Stimulated activated naive CD4-positive, alpha-beta T cell (primary cell): ENCODE results near the gene EBLN2.
"Not testable (repeated sequence)": the region's sequence is repeated elsewhere in the genome, so short reads cannot be mapped to it uniquely, and the experiment has no call there.

Experiments
- DNase-seq, 6 experiments: peaks; one replicate each; lab custom pipeline; 2025; lab: John Stamatoyannopoulos, UW

EBLN2 gene

DNA sequence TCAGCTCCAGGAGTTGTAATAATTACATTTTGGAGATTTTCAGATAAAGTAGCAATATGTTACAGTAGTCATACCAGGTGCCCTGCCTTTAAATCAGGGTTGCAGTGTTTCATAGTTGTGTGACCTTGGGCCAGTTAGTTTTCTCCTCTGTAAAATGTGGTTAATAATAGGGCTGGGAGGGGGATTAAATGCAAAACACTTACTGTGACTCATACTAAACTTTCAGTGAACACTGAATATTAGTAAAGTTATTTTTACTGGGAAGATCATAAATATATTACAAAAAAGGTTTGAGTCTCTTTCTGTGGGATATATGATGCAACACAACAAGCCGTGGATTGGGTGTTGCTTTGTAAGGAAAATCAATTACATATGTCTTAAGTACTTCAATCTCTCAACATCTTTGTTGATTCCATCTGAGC, 1.1 kb upstream of the EBLN2 start:
- no peak for DNase-seq

DNA sequence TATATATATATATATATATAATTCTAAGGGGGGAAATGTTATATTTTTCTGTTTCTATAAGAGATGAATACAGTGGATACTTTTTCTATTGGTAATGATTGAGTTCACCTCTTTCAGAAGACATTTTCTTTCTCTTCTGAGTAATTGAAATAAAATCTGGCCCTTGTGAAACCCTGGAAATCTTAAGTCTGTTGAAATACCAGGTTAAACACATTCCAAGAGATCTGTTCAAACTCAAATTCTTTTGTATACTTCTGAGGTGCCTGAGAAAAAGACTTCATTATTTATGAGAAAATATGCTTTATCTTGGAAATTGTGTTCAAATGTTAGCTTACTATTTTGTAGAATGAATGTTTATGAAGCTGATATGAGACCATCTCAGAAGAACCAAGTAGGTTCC, 4.8 kb downstream of the EBLN2 start:
- not testable (repeated sequence) for DNase-seq

DNA sequence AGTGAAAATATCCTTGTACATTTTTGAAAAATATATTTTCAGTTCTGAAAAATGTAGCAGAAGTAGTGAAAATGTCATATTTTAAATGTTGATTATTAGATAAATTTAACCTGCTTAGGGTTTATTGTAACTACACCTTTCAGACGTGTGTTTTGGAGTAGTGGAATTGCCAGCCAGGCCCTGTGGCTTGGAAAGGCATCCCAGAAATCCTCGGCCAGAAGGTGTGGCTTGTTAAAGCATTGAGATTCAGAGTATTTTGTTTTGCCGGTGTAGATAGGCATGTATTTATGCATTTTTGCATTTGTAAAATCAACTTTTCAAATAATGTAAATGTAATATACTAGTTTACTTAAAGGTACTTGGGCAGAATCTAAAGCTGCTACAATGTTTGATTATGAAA, 7.0 kb downstream of the EBLN2 start:
- no peak for DNase-seq

DNA sequence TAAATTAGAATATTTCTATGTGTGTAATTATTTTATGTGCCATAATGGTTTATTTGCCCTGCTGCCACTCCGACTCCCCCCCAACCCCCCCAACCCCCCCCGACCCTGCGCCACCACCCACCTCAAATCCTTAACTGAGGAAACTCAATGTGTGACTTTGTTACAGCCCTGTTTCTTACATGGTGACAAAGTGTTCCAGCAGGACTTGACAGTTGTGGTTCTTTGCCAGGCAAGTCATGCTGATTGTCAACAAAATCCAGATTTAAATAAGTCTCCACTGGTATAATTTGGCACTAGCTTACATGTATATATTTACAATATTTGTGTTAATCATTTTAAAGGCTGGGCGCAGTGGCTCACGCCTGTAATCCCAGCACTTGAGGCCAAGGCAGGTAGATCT, 7.7 kb downstream of the EBLN2 start:
- DNase-seq, result no peak

DNA sequence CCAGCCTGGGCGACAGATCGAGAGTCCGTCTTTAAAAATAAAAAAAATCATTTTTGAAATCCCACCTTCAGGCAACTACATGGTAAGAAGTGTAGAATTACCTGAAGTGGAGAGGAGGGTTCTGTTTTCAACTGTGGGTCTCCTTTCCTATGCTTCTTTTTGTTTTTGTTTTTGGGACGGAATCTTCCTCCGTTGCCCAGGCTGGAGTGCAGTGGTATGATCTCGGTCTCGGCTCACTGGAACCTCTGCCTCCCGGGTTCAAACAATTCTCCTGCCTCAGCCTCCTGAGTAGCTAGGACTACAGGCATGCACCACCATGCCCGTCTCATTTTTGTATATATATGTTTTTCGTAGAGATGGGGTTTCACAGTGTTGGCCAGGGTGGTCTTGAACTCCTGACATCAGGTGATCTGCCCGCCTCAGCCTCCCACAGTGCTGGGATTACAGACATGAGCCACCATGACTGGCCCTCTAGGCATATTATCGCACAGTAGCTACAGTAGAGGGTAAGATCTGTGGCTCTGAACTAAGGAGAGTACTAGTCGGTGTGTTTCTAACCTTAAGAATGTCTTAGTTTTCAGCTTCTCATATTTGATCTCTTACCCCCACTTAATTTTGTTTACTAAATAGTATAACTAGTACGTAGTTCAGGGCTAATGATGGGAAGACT, 8.5 kb downstream of the EBLN2 start:
- no peak for DNase-seq

DNA sequence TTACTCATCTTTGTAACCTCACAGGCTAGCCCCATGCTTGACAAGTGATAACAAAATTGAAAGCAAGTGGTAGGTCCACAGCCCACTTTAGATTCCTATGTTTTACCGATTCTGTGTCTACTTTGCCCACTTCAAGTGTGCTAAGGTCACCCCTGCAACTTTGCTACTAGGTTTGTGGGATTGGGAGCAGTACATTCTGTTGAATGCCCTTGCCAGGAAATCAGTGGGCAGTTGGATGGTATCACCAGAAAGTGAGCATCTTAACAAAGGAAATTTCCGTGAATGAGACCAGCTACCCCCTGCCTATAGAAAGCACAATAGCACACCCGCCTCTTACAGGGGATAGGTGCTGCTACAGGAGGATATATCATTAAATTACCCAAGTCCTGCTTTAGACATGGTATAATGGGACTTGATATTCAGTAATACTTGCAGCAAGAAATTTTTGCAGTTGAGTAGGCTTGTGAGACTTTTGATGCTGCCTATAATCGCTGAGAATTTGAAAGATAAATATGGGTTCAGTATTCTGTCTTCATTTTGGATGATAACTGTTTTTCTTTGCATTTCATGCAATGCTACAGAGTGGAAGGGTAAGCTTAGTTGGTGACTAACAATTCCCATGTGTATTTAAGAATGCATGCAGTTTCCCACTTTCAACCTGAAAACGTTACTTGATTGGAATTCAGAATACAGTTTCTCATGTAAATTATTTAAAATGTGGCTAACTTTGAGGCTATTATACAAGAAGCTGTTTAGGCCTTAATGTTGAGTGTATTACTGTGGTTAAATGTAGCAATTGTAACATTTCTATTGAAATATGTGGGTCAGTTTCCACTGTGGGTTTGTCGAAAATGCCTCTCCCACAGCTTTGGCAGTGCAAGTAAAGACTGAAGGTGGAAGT, 9.5 kb downstream of the EBLN2 start:
- DNase-seq, result no peak

DNA sequence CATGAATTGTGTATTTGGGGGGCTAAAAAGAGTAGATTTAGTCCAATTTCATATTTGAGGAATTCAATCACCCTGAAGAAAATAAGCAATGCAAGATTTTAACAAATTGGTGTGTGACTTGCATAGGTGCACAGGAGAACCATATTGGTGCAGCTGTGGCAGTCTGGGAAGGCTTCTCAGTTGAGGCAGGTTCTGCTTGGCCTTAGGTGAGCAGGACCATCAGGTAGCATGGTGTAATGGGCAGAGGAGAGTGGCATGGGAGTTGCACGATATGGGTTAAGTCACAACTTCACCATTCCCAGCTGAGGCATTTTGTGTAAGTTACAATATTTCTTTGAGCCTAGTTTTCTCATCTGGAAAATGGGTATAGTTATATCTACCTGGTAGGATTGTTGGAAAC, 10.5 kb downstream of the EBLN2 start:
- no peak for DNase-seq

DNA sequence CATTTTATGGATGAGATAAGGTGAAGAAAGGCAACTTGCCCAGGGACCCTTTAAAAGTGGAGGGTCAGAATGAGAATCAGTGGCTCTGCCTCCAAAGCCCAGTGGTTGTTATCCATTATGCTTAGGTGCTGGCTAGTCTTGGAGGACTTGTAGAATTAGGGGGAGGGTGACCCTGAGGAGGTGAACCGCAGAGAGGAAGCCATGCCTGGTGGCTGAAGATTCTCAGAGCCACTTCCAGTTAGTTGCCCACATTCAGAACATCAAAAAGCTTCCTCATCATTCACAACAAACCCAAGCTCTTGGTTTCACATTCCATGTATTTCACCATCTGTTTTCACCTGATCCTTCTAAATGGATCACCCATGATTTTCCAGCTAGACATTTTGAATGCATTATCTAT, 11.2 kb downstream of the EBLN2 start:
- DNase-seq, result no peak

DNA sequence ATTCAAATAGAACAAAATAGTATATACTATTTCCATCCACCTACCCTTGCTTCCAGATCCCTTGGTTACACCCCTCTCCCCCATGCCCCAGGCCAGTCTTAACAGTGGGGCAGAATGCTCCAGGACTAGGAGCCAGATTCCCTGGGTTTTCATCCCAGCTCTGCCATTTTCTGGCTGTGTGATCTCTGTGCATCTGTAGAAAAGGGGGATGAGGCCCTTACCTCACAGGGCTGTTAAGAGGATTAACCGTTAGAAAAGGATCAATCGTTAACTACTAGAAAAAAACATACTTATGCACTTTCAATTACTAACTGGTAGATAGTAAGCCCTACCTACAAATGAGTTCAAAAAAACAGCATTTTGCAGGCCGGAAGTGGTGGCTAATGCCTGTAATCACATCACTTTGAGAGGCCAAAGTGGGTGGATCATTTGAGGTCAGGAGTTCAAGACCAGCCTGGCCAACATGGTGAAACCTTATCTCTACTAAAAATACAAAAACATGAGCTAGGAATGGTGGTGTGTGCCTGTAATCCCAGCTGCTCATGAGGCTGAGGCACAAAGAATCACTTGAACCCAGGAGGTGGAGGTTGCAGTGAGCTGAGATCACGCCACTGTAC, 11.7 kb downstream of the EBLN2 start:
- no peak for DNase-seq

DNA sequence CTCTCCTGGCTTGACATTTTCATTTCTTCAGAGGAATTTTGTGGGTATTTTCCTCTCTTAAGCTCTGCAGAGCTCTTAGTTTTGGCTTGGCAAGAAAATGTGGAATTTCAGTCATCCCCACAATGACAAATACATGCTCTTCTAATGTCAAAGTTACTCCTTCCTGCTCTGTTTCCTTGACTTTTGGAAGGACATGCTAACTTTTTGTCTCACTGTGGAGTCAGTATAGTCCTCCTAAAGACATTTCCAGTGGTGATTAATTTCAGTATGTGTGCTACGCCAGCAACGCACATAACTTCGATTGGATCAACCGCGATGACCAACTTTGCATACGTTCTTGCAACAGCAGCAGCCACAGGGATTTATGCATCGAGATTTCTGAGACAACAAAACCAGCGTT, 13.3 kb downstream of the EBLN2 start:
- no peak for DNase-seq

DNA sequence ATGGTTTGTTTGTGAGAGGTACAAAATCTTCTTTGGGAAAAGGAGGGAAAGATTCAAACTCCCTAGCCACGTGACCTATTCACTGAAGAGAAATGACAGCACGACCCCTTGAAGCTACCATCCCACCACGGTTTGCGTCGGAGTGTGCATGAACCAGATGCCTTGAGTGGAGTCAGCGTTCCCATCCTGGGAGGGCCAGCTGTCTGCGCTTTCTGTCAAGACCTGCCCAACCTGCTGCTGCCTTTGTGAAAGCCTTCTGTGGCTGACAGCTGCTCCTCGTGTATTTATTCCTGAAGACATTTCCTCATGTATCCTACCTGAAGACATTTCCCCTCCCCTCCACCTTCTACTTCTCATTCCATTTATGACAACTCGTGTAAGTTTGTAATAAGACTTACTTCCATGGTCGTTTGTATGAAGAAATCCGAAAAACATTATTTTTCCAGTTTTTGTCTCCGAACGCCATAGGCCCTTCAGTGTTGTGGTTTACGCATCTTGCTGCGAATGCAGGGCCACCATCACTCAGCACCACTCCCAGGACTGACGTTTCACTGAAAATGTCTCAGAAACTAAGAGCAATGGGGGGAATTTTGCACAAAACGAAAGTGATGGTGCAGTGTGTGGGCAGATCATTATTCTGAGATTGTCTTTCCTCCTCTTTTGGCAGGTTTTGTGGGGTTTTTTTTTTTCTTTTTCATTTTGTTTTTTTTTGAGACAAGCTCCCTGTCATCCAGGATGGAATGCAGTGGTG, 18.9 kb downstream of the EBLN2 start:
- no peak for DNase-seq

DNA sequence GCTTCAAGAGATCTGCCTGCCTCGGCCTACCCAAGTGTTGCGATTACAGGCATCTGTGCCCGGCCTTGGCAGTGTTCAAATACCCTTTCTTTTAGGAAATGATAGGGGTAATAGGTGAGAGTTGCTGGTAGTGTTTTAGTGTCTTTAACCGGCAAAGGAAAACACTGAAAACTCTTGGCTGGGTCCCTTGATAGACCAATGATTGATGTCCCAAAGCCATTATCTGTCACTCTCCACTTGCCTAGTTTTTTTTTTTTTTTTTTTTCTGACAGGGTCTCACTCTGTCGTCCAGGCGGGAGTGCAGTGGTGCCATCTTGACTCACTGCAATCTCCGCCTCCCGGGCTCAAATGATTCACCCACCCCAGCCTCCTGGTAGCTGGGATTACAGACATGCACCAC, 19.7 kb downstream of the EBLN2 start:
- no peak for DNase-seq

DNA sequence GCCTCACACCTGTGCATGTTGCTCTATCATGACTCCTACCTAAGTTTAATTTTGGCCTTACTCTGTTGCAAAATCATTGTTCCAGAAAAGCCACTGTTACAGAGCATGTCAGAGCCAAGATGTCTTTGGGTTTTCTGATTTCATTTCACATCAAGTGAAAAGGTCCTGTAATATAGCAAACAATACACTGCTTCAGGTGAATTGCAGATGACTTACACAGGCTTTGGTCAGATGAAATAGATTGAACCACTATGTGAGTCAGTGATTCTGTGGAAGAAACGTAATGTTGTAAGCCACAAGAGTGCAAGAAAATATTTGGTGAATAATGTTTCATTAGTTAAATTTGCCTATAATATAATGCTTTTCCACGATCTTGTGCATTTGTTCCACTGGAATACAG, 22.7 kb downstream of the EBLN2 start:
- no peak for DNase-seq

DNA sequence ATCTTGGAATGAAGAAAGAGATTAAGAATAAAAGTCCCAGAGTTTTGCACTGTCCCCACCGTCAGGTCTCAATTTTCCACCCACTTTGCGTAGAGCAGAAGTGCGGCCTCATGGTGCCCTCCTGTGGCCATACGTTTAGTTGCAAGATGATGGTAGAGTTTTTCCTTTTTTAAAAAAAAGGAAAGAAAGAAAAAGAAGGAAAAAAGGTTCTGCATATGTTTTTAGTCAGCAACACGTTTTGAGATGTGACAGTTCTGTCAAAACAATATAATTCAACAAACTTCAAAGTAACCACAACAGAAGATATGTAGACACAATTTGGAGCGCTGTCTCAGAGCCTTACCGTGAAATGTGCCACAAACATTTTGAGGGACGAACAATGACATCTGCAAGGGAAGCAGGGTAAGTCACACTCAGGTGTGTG, 24.6 kb downstream of the EBLN2 start:
- DNase-seq, result peak; percentile 10 to 71 (median 19)

DNA sequence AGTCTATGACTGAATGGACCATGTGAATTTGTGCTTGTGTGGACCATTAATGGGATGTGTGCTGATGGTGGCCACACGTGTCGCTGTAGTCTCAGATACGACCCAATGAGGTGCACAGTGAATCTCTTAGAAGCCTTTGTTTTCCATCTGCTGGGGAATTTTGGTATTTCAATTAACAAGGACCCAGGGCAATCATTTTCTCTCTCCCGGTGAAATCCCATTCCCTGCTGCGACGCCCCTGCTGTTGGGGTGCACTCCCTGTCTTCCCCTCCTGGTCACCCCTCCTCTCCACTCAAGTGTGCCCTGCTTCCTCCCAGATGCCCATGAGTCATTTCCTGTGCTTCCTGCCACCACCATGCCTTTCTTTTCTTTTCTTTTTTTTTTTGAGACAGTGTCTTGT, 32.7 kb downstream of the EBLN2 start:
- no peak for DNase-seq

DNA sequence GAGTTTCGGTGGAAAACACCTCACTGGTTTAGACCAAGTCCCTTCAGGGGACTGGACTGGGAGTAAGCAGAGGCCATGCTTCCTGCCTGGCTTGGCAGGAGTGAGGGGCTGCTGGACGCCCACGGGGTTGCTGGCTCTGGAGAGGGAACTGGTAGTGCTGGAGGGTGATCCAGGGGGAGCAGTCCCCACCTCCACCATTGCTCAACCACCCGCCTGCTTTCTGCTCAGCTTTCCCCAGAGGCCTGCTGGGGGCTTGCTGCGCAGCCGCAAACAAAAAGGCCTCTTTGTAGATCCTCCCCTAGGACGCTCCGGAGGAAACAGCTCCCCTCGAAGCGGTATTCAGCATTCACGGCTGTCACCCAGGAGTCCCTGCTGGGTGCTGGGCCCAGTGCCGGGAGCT, 33.5 kb downstream of the EBLN2 start:
- DNase-seq, result no peak

DNA sequence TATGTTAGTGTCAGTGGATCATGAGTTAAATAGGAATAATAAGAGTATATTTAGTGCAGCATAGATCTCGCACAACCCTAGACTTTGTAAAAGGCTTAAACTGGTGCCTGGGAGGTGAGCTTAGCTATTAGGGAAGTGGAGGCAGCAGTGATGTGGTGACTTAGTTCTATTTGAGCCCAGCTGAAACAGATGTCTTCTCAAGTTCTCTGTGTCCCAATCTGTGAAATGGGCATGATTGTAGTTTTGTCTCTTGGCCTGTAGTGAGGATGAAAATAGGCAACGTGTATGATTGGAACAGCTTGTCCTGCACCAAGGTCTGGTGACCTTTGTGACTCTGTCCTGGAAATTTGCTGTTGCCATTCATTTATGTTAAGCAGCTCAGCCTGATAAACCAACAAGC, 34.7 kb downstream of the EBLN2 start:
- no peak for DNase-seq

DNA sequence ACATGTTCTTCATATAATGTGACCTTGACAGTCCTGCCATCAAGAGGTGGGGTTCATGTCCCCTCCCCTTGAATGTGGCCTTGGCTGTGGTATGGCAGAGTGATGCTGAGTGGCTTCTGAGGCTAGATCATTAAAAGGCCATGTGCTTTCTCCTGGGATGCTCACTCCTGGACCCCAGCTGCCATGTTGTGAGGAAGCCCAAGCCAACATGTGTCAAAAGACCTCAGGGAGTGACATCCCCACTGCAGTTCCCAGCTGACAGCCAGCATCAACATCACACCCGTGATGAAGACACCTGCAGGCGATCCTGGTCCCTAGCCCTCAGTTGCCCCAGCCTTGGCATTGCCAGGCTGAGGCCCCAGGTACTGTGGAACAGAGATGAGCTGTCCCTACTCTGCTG, 36.6 kb downstream of the EBLN2 start:
- no peak for DNase-seq

DNA sequence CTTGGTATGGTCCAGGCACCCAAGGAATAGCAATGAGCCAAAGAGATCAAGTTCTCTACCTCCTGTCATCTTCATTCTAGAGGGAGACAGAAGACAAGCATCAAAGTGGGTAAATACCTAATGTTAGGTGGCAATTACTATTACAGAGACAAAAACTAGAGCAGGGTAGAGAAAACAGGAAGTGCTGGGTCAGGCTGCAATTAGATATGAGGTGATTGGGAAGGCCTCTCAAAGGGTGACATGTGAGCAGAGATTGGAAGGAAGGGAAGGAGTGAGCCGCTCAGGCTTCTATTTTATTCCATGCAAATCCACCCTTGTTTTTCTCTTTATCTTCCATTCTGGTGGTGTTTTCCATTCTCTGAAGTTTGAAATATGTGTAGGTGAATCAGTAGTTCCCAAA, 37.4 kb downstream of the EBLN2 start:
- no peak for DNase-seq

DNA sequence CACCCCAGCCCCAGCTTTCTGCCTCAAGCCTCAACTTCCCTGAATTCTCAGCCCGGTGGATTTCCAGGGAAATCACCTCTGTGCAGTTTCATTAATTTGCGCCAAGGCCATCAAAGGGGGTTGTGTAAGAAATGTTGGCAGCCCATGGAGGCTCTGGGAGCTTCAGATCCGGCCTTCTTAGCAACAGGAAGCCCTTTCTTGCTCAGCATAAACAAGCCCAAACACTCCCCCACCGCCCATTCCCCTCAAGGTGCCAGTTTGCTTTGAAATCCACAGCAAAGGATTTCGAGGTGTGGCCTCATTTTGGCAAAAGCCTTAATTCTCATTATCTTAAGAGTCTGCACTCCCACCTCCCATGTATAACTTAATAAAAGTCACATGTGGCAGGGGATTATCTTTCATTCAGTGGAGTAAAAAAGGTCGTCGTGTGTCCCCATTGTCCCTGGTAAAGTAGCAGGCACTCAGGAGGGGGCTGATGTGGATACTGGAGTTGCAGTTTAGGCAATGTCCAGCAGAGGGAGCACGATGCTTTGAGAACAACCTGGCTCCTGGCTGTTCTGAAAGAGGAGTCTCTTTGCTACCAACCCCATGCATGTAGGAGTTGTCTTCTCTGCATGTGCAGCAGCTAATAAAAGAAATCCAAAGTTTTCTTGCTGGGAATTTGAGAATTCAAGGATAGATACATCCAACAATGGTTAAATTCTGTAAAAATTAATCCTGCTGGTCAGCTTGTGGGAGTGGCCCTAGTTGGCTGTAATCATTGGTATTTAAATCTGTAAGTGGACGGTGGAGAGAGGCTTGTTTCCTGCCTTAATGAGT, 39.5 kb downstream of the EBLN2 start:
- DNase-seq, result peak; percentile 34 to 77 (median 51)

DNA sequence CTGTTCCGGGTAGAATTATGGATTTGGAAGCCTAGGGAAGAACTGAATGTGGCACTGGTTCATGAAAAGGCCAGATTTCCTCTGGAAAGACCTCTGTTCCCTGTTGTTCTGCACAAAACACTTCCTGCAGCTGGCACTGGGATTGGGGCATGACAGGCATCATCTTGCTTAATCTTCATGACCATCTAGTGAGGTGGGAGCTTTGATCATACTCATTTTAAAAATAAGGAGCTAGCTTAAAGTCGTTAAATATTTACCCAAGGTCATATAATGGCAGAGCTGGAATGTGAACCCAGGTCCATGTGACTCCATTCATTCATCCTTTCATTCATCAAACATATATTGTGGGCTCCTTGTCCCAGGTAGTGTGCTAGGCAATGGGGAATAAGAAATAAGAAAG, 40.4 kb downstream of the EBLN2 start:
- no peak for DNase-seq

DNA sequence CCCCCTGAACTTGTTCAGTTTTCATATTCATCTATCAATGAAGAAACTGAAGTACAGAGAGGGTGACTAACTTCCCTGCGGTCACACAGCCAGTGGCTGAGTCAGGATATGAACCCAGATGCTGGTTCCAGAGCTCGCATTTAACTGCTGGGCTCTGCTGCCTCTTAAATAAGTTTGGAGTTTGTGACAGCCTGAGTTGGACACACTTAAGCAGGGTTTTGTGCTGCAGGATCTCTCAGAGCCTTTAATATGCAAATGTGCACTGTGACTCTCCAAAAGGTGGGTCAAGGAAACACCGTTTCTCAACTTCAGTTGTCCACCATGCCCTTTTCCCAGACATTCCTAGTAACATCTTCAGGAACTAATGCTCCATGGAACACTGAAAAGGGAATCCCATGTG, 45.8 kb downstream of the EBLN2 start:
- no peak for DNase-seq
